H1 (cell line): ENCODE results near the gene VSNL1. TPM values are rescaled to one million over a fixed set of nuclear protein-coding genes. Genes with fewer than 3 reads are reported as not detected.

Experiments
- CBX8 ChIP-seq: fragments of 300-800, 300-1000 bp; sonication (generic); IDR thresholded peaks from 2 replicates; pipeline ENCODE4 v1.7.1; 2016; ENCODE audit warnings: low read depth, low read length, borderline replicate concordance
- EZH2 ChIP-seq: fragments of 200-600 bp; sonication (generic); IDR thresholded peaks from 2 replicates; pipeline ENCODE4 v1.7.1; 2012; ENCODE audit warnings: low read depth, mild to moderate bottlenecking, moderate library complexity, low read length, inconsistent platforms; ENCODE audit not compliant: severe bottlenecking
- FOSL1 ChIP-seq: IDR thresholded peaks from 2 replicates; pipeline ENCODE4 v1.6.1; 2011; ENCODE audit warnings: mild to moderate bottlenecking, low read depth, low read length, moderate library complexity; ENCODE audit not compliant: insufficient read depth
- HDAC6 ChIP-seq: IDR thresholded peaks from one replicate; pipeline ENCODE4 v1.7.1; 2012; ENCODE audit warnings: low read depth, mild to moderate bottlenecking, inconsistent platforms, low read length, moderate library complexity
- RAD21 ChIP-seq, 2 experiments: IDR thresholded peaks in 1 of 2; conservative IDR thresholded peaks in 1 of 2; 2 replicates each; pipeline ENCODE4 v1.6.1; 2011; ENCODE audit warnings: low read depth in 2 of 2, low read length in 2 of 2, improper control_type of control experiment in 1 of 2, inconsistent platforms in 1 of 2, mild to moderate bottlenecking in 1 of 2, moderate library complexity in 1 of 2
- RFX5 ChIP-seq: IDR thresholded peaks from 2 replicates; pipeline ENCODE4 v1.6.1; 2011; ENCODE audit warnings: low read depth, low read length, improper control_type of control experiment, borderline replicate concordance
- SAP30 ChIP-seq: fragments of 300-600 bp; sonication (generic); IDR thresholded peaks from 2 replicates; pipeline ENCODE4 v1.7.1; 2012; ENCODE audit warnings: low read length, moderate library complexity, mild to moderate bottlenecking, inconsistent platforms; ENCODE audit not compliant: insufficient read depth, insufficient replicate concordance
- SP1 ChIP-seq: IDR thresholded peaks from 2 replicates; pipeline ENCODE4 v1.6.1; 2011; ENCODE audit warnings: low read depth, low read length
- TEAD4 ChIP-seq: IDR thresholded peaks from 2 replicates; pipeline ENCODE4 v1.6.1; 2012; ENCODE audit warnings: low read depth, low read length, inconsistent platforms, mixed read lengths
- polyA plus RNA-seq, 7 experiments: library from polyadenylated mRNA; depleted of rRNA in 3 of 7; stranded (reverse) in 5 of 7; unstranded in 2 of 7; fragments of >200 nt in 5 of 7; fragments of 200-250 nt in 2 of 7; gene quantifications; 1 replicate in 5 of 7; 2 replicates in 1 of 7; 4 replicates in 1 of 7; pipeline versions ENCODE4 v1.2.1 to v1.2.3, GENCODE V29; 2011 to 2013; ENCODE audit warnings: missing spikeins in 2 of 7, mixed read lengths in 2 of 7
- total RNA-seq: library from RNA; stranded (reverse); fragmentation: NEBNext Ultra II Directional; extraction: Animal tissue kit (Norgen Biotek cat#: 25700); gene quantifications from 2 replicates; pipeline ENCODE4 v1.2.1, GENCODE V29; 2021
- TF ChIP-seq, protein P1 (sequence below): IDR thresholded peaks from 2 replicates; pipeline ENCODE4 v1.6.1; 2012; ENCODE audit warnings: low read length, inconsistent platforms

VSNL1 gene
- total and polyA plus RNA-seq, 2 of the 8 experiments (the other 6 are each of a cell fraction or from before 2014, with no cell fraction given), result 49.4 to 108 TPM

DNA sequence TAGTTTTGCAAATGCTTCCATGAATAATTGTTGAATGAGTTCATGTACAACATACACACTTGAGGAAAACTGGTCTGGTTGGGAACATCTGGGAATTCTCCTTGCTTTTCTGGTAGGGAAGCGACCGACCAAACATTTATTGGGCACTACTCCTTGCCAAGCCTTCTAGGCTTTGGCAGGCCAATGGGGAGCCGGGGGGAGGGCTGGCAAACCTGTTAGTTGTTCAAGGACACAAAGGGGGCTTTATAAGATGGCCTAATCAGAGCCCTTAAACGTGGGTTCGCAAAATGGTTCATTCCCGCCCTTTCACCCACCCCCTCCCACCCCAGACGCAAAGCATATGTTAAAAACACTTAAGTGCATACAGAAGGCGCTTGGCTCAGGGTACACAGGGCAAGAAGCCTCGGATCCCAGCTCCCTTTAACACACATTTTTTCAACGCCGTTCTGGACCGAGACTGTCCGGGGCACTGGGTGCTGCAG lies 844 bp upstream of the VSNL1 start (continued):
- no peak for TF ChIP-seq SAP30
- no peak for TF ChIP-seq CBX8
- TF ChIP-seq SP1, result no peak
- no peak for TF ChIP-seq FOSL1
- no peak for TF ChIP-seq RFX5
- no peak for TF ChIP-seq EZH2
- TF ChIP-seq RAD21 (IDR thresholded peaks at IDR 0.05 in 1 of 2, conservative IDR thresholded peaks at IDR 0.05 in 1 of 2; ENCODE audit: low read depth in 2 of 2, low read length in 2 of 2), result no peak
- TF ChIP-seq TEAD4, result no peak
- no peak for TF ChIP-seq HDAC6
- TF ChIP-seq, protein P1, sequence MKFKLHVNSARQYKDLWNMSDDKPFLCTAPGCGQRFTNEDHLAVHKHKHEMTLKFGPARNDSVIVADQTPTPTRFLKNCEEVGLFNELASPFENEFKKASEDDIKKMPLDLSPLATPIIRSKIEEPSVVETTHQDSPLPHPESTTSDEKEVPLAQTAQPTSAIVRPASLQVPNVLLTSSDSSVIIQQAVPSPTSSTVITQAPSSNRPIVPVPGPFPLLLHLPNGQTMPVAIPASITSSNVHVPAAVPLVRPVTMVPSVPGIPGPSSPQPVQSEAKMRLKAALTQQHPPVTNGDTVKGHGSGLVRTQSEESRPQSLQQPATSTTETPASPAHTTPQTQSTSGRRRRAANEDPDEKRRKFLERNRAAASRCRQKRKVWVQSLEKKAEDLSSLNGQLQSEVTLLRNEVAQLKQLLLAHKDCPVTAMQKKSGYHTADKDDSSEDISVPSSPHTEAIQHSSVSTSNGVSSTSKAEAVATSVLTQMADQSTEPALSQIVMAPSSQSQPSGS, result no peak
- TF ChIP-seq, all 59 proteins: peak for 3
